HFFc6 (cell line): ENCODE results near the gene SH3PXD2A. TPM values are rescaled to one million over a fixed set of nuclear protein-coding genes. Genes with fewer than 3 reads are reported as not detected.

Experiments used
- DNase-seq: peaks from one replicate; pipeline ENCODE4 v3.0.0-alpha.2; 2018
- H3K27ac Mint-ChIP-seq: 2 replicates; pipeline ENCODE4 v1.8.0; 2020; ENCODE audit warnings: mild to moderate bottlenecking, mixed read lengths
- H3K27me3 Mint-ChIP-seq: 2 replicates; pipeline ENCODE4 v1.8.0; 2021; ENCODE audit warnings: mild to moderate bottlenecking, moderate library complexity, mixed read lengths; ENCODE audit not compliant: insufficient read depth
- H3K36me3 Mint-ChIP-seq: 2 replicates; pipeline ENCODE4 v1.8.0; 2021; ENCODE audit warnings: low read depth, mixed read lengths
- H3K4me1 Mint-ChIP-seq: 2 replicates; pipeline ENCODE4 v1.8.0; 2020; ENCODE audit warnings: low read depth, mixed read lengths
- H3K4me3 Mint-ChIP-seq: 2 replicates; pipeline ENCODE4 v1.8.0; 2020; ENCODE audit warnings: mild to moderate bottlenecking, moderate library complexity, mixed read lengths
- H3K9me3 Mint-ChIP-seq: 2 replicates; pipeline ENCODE4 v1.8.0; 2020; ENCODE audit warnings: mild to moderate bottlenecking, mixed read lengths
- CTCF ChIP-seq: fragments of 200-600 bp; sonication (generic); IDR thresholded peaks from 2 replicates; pipeline ENCODE4 v1.5.0; 2021; ENCODE audit warnings: antibody characterized with exemption, mild to moderate bottlenecking
- total RNA-seq, 6 experiments: library from RNA; stranded (reverse); fragmentation: NEBNext Ultra II Directional; extraction: Animal tissue kit (Norgen Biotek cat#: 25700); gene quantifications; 2 replicates in 1 of 6; 3 replicates in 5 of 6; pipeline ENCODE4 v1.2.3, GENCODE V29; 2021

Gene SH3PXD2A
- total RNA-seq, 6 experiments from 2014 or later, result 75.5 to 113 (median 81.1) TPM

GRCh38 chr10:103691267-103691666 is 164.1 kb downstream of the SH3PXD2A start:
- Mint-ChIP-seq H3K9me3 (no peaks in the 10 kb centered on the region), H3K4me1 (peaks cover 52% of the 10 kb centered on the region), H3K36me3 (no peaks in the 10 kb centered on the region), H3K4me3 (peak overlapping the region; percentile 75), H3K27me3 (no peaks in the 10 kb centered on the region; the same call in 1 of the 2 replicates), H3K27ac (no peak overlapping the region)
- no peak for DNase-seq
- no peak for TF ChIP-seq CTCF

- Mint-ChIP-seq H3K9me3 (no peaks in the 10 kb centered on the region), H3K36me3 (no peaks in the 10 kb centered on the region), H3K27ac (peak overlapping the region; percentile 1; the same call in 1 of the 2 replicates), H3K27me3 (no peaks in the 10 kb centered on the region; the same call in 1 of the 2 replicates), H3K4me3 (no peak overlapping the region), H3K4me1 (peaks cover 52% of the 10 kb centered on the region)
- no peak for TF ChIP-seq CTCF
- no peak for DNase-seq
Observed at GRCh38 chr10:103690281-103690680, 165.1 kb downstream of the SH3PXD2A start.

- DNase-seq, result no peak
- H3K9me3 Mint-ChIP-seq, result no peaks in the 10 kb centered on the region
- TF ChIP-seq CTCF, result no peak
- peak overlapping the region; percentile 27 for H3K27ac Mint-ChIP-seq
- H3K36me3 Mint-ChIP-seq, result no peaks in the 10 kb centered on the region
- H3K4me3 Mint-ChIP-seq, result no peak overlapping the region
- H3K4me1 Mint-ChIP-seq, result peaks cover 49% of the 10 kb centered on the region
- no peaks in the 10 kb centered on the region; the same call in 1 of the 2 replicates for H3K27me3 Mint-ChIP-seq
Observed at GRCh38 chr10:103688491-103688890, 166.9 kb downstream of the SH3PXD2A start.

GRCh38 chr10:103687718-103688117 is 167.7 kb downstream of the SH3PXD2A start:
- no peak overlapping the region for H3K27ac Mint-ChIP-seq
- no peak for DNase-seq

GRCh38 chr10:103687172-103687571 is 168.2 kb downstream of the SH3PXD2A start:
- Mint-ChIP-seq H3K9me3 (no peaks in the 10 kb centered on the region), H3K4me1 (peaks cover 46% of the 10 kb centered on the region), H3K27ac (no peak overlapping the region), H3K27me3 (no peaks in the 10 kb centered on the region; the same call in 1 of the 2 replicates), H3K4me3 (no peak overlapping the region), H3K36me3 (no peaks in the 10 kb centered on the region)
- DNase-seq, result no peak
- no peak for TF ChIP-seq CTCF

More at GRCh38 chr10:103687718-103688117, 167.7 kb downstream of the SH3PXD2A start:
- H3K36me3 Mint-ChIP-seq, result no peaks in the 10 kb centered on the region
- H3K4me3 Mint-ChIP-seq, result no peak overlapping the region
- H3K4me1 Mint-ChIP-seq, result peaks cover 46% of the 10 kb centered on the region
- TF ChIP-seq CTCF, result no peak
- H3K9me3 Mint-ChIP-seq, result no peaks in the 10 kb centered on the region
- no peaks in the 10 kb centered on the region; the same call in 1 of the 2 replicates for H3K27me3 Mint-ChIP-seq
